Activated gamma-delta T cell treated with Interleukin-2 at 50 U/mL for 16 hours (primary cell): ENCODE measurements around the gene ZNF484.
"Not testable (repeated sequence)": the region's sequence is repeated elsewhere in the genome, so short reads cannot be mapped to it uniquely, and the experiment has no call there.

ENCODE experiments used
- DNase-seq: peaks from one replicate; pipeline ENCODE4 v3.0.0-alpha.2; 2020

The ZNF484 gene

DNA sequence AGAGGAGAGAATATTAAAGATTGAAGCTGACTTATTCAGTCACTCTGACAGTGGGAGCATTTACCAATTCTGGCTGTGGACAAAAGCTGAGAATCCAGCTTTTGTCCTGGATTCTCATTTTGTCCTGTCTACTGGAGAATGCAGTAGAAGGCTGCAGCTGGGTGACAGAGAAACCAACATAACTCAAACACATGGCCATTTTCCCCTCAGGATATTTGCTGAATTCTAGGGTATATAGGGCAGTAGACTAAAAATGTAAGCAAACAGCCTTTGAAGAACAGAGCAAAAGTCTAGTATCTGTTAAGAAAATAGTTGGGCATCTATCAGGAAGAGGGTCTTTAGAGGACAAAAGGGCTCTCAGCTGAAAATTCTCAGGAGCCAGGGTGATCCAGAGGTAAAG is 20.6 kb downstream of the ZNF484 start:
- DNase-seq = no peak

DNA sequence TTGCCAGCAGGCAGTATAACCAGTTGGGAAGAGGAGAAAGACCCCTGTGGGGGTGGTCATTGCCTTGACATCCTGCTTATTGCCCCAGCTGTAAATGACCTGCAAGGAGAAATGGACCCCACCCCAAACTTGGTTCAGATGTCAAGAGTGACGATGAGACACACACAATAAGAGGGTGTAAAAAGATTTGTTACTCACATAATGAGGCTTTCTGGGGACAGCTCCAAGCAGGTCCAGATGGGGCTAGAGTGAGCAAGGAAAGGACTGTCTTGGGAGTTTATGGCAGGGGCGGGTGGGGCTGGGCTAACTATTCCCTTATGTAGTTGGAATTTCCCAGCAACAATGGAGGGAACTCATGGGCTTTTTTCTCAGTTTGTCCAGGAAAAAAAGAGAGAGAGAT is 24.1 kb downstream of the ZNF484 start:
- no peak for DNase-seq

- no peak for DNase-seq
Observed at GRCh38 chr9:92850898-92851297, 26.9 kb downstream of the ZNF484 start.

DNA sequence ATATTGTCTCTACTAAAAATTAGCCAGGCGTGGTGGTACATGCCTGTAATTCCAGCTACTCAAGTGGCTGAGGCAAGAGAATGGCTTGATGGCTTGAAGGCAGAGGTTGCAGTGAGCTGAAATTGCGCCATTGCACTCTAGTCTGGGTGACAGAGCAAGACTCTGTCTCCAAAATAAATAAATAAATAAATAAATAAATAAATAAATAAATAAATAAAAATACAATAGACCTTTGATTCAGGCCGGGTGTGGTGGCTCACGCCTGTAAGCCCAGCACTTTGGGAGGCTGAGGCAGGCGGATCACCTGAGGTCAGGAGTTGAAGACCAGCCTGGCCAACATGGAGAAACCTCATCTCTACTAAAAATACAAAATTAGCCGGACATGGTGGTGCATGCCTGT is 29.1 kb downstream of the ZNF484 start:
- not testable (repeated sequence) for DNase-seq

- DNase-seq = no peak
Observed at GRCh38 chr9:92846662-92847145, 31.1 kb downstream of the ZNF484 start.

GRCh38 chr9:92838411-92838810 is 39.4 kb downstream of the ZNF484 start:
- not testable (repeated sequence) for DNase-seq

GRCh38 chr9:92837191-92837590 is 40.6 kb downstream of the ZNF484 start:
- DNase-seq = no peak

GRCh38 chr9:92829420-92829819 is 48.4 kb downstream of the ZNF484 start:
- no peak for DNase-seq

DNA sequence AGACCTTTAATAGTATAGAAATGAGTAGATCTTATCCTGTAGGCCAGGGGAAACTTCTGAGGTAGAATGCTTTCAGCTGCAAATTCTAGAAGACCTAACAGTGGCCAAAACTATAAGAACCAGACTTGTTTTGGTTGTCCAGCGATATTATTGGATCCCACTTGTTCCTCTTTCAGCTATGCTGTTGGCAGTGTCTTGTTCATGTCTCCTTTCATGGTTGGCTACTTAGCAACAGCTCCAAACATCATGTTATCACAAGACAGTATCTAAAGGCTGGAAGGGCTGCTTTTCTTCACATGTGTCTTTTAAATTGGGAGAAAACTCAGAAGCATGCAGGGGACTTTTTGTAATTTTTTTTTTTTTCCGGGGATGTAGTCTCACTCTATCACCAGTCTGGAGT is 52.8 kb downstream of the ZNF484 start:
- DNase-seq = not testable (repeated sequence)

GRCh38 chr9:92820964-92821363 is 56.9 kb downstream of the ZNF484 start:
- DNase-seq = no peak

GRCh38 chr9:92819898-92820297 is 57.9 kb downstream of the ZNF484 start:
- DNase-seq = not testable (repeated sequence)

GRCh38 chr9:92809629-92810326 is 68.1 kb downstream of the ZNF484 start:
- DNase-seq = not testable (repeated sequence)

GRCh38 chr9:92808726-92809451 is 68.9 kb downstream of the ZNF484 start:
- DNase-seq = peak; percentile 28

DNA sequence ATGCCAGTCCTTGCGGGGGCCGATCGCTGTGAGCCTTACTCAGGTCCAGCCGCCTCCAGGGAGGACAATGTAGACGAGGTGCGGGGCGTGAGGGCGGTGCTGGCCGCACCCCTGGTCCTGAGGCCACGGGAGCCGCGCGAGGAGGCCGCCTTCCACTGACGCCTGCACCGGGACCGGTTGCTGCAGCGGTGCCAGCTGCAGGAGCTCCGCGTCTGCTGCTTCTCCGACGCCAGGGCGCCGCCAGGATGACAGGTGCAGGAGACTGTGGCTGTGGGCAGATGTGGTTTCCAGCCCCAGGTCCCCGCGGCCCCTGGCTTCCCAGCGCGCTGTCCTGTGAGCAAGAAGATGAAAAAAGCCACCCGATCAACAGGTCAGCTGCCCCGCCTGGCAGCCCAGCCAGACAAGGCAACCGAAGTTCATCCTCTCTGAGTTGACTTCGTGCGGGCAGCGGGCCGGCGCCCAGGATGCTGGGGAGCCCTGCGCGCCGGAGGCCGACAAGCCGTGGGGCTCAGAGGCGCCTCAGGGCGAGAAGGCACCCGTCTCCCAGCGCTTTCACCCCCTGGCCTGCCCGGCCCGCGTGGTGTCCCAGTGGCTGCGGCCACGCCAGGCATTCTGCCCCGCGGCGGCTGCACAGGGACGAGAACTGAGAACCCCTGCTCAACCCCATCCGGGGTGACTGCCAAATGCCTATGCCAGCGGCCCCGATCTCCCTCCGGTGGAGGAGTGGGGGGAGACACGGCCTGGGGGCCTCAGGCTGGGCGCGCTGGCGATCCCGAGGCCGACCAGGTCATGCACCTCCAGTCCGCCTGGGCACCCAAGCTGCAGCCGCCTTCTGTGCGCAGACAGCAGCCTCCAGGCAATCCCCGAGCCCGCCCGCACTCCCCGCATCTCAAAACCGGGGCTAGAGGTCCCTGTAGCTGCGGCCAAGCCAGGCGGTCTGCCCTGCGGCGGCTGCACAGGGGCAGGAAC is 69.8 kb downstream of the ZNF484 start:
- DNase-seq = peak; percentile 17

GRCh38 chr9:92807031-92807756 is 70.6 kb downstream of the ZNF484 start:
- no peak for DNase-seq

DNA sequence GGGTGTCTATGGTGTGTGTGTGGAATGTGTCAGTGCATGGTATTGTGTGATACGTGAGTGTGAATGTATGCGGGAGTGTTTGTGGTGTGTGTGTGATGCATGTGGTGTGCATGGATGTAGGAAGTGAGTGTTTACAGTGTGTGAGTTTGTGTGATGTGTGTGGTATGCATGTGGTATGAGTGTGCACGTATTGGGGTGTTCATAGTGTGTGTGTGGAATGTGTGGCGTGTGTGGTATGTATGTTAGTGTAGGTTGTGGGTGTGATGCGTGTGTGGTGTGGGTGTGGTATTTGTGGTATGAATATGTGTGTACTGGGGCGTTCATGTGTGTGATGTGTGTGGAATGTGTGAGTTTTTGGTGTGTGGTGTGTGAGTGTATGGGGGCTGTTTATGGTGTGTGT is 73.1 kb downstream of the ZNF484 start:
- DNase-seq = no peak

DNA sequence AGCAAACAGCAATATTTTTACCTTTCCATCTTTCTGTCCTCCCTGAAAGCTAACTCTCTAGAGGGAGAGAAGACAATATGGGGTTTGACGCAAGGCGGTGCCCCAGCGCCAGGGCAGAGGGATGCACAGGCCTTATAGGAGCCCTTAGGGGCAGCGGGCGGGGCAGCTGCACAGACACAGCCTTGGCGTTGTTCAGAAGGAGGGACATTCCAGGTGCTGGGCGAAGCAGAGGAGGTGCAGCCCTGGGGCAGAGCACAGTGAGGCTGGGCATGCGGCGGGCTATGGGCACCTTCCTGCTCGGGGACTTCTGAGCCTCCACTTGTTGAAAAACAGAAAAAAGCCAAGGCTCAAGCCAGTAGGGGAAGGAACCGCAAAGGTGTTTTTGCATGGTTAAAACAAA is 79.5 kb downstream of the ZNF484 start:
- DNase-seq = no peak

- not testable (repeated sequence) for DNase-seq
Observed at GRCh38 chr9:92796337-92796804, 81.5 kb downstream of the ZNF484 start.

- no peak for DNase-seq
Observed at GRCh38 chr9:92795598-92796336, 82.1 kb downstream of the ZNF484 start.
